Gastroesophageal sphincter (tissue), 4 donors: Measurements from ENCODE around the gene CNIH4. TPM values are rescaled to one million over a fixed set of nuclear protein-coding genes. Genes with fewer than 3 reads are reported as not detected.

Experiments used
- ATAC-seq: fragments of 150-250 bp; one replicate; pipeline ENCODE4 v1.9.1; 2016; ENCODE audit warnings: mild to moderate bottlenecking, moderate library complexity
- H3K27ac ChIP-seq, 4 donors: fragments of 200-600 bp; sonication (generic) in 3 of 4; 1 replicate in 3 of 4; 2 replicates in 1 of 4; pipeline ENCODE4 v1.5.1; 2016 to 2019
- H3K27me3 ChIP-seq: fragments of 200-600 bp; sonication (generic); one replicate; pipeline ENCODE4 v1.5.1; 2019
- H3K36me3 ChIP-seq, 2 donors: fragments of 200-600 bp; sonication (generic); one replicate each; pipeline ENCODE4 v1.5.1; 2019; ENCODE audit warnings: control low read depth in 1 of 2
- H3K4me1 ChIP-seq, 3 donors: fragments of 200-600 bp; sonication (generic); 1 replicate in 2 of 3; 2 replicates in 1 of 3; pipeline ENCODE4 v1.5.1; 2016 to 2019; ENCODE audit warnings: control low read depth in 2 of 3
- H3K4me3 ChIP-seq, 2 donors: fragments of 200-600 bp; sonication (generic); one replicate each; pipeline ENCODE4 v1.5.1; 2019; ENCODE audit warnings: mild to moderate bottlenecking in 1 of 2, moderate library complexity in 1 of 2
- H3K9me3 ChIP-seq, 3 donors: fragments of 200-600 bp; sonication (generic); one replicate each; pipeline ENCODE4 v1.5.1; 2017 to 2019; ENCODE audit warnings: control low read depth in 2 of 3
- CTCF ChIP-seq, 4 experiments: fragments of 200-600 bp in 2 of 4; fragments of 450-650 bp in 2 of 4; sonication (generic) in 1 of 4; IDR thresholded peaks; one replicate each; pipeline ENCODE4 v1.5.1; 2017 to 2019; ENCODE audit warnings: antibody characterized with exemption in 4 of 4, mild to moderate bottlenecking in 2 of 4, moderate library complexity in 2 of 4
- EP300 ChIP-seq: sonication (generic); formaldehyde crosslinking; IDR thresholded peaks from one replicate; pipeline ENCODE4 v1.6.1; 2017; ENCODE audit warnings: antibody characterized with exemption, mild to moderate bottlenecking
- POLR2A ChIP-seq, 2 donors: fragments of 450-650 bp; IDR thresholded peaks; one replicate each; pipeline ENCODE4 v1.6.1; 2017; ENCODE audit warnings: antibody characterized with exemption in 2 of 2, mild to moderate bottlenecking in 2 of 2, moderate library complexity in 1 of 2
- POLR2AphosphoS5 ChIP-seq: sonication (generic); formaldehyde crosslinking; IDR thresholded peaks from one replicate; pipeline ENCODE4 v1.6.1; 2017; ENCODE audit warnings: antibody characterized with exemption
- WGBS, 2 donors: methylation state at CpG; one replicate each; pipeline ENCODE4 v1.1.5; 2018; ENCODE audit warnings: low coverage in 1 of 2; 5-methylcytosine and 5-hydroxymethylcytosine counted together
- total RNA-seq, 4 donors: library from RNA; depleted of rRNA; stranded (reverse); fragments of >200 nt; gene quantifications; one replicate each; pipeline ENCODE4 v1.1.0, GENCODE V29; 2016

Gene CNIH4
- total RNA-seq, 4 donors from 2014 or later = 35.3 to 63.4 (median 41.5) TPM

GRCh38 chr1:224373008-224373590 lies 16.4 kb downstream of the CNIH4 start:
- Histone ChIP-seq H3K4me3 (no peak overlapping the region), H3K36me3 (peaks cover 0 to 100% of the 10 kb centered on the region in 2 donors), H3K27ac (no peak overlapping the region), H3K9me3 (no peaks in the 10 kb centered on the region), H3K4me1 (peaks cover 0 to 49% (median 0%) of the 10 kb centered on the region in 3 donors), H3K27me3 (no peaks in the 10 kb centered on the region)
- TF ChIP-seq CTCF (IDR thresholded peaks at IDR 0.05) (no peak), POLR2AphosphoS5 (no peak), EP300 (no peak), POLR2A (IDR thresholded peaks at IDR 0.05) (no peak)
- 90 to 92% methylated on average over 2 to 5 of the region's 5 CpGs for WGBS, 2 donors
- no peak for ATAC-seq

GRCh38 chr1:224375059-224375458 lies 18.4 kb downstream of the CNIH4 start:
- Histone ChIP-seq H3K27me3 (no peaks in the 10 kb centered on the region), H3K36me3 (peaks cover 0 to 97% of the 10 kb centered on the region in 2 donors), H3K4me3 (no peak overlapping the region), H3K4me1 (peaks cover 0 to 41% (median 0%) of the 10 kb centered on the region in 3 donors), H3K9me3 (no peaks in the 10 kb centered on the region), H3K27ac (no peak overlapping the region)
- WGBS, 2 donors = 77 to 90% methylated on average over 2 of the region's 3 CpGs
- ATAC-seq = no peak
- TF ChIP-seq EP300 = no peak
- TF ChIP-seq POLR2A (IDR thresholded peaks at IDR 0.05) = no peak
- TF ChIP-seq POLR2AphosphoS5 = no peak
- TF ChIP-seq CTCF (IDR thresholded peaks at IDR 0.05) = no peak

GRCh38 chr1:224377676-224378006 lies 21.0 kb downstream of the CNIH4 start:
- ATAC-seq = no peak
- Histone ChIP-seq H3K36me3 (peaks cover 0 to 78% of the 10 kb centered on the region in 2 donors), H3K27ac (peak overlapping the region in 1 of 4 donors; percentile 61), H3K27me3 (no peaks in the 10 kb centered on the region), H3K9me3 (no peaks in the 10 kb centered on the region), H3K4me1 (peaks cover 0 to 41% (median 0%) of the 10 kb centered on the region in 3 donors), H3K4me3 (no peak overlapping the region)
- TF ChIP-seq CTCF (IDR thresholded peaks at IDR 0.05) = no peak
- no peak for TF ChIP-seq POLR2A (IDR thresholded peaks at IDR 0.05)
- TF ChIP-seq EP300 = no peak
- TF ChIP-seq POLR2AphosphoS5 = peak; percentile 59
- no CpG with 5 or more reads among the region's 2 CpGs for WGBS, 2 donors

- WGBS, 2 donors = 88 to 90% methylated on average over 2 to 6 of the region's 7 CpGs
- TF ChIP-seq CTCF (IDR thresholded peaks at IDR 0.05) = no peak
- no peak for TF ChIP-seq POLR2AphosphoS5
- no peak for TF ChIP-seq EP300
- no peak for TF ChIP-seq POLR2A (IDR thresholded peaks at IDR 0.05)
- Histone ChIP-seq H3K27me3 (no peaks in the 10 kb centered on the region), H3K27ac (peak overlapping the region in 1 of 4 donors; percentile 29), H3K9me3 (no peaks in the 10 kb centered on the region), H3K36me3 (peaks cover 0 to 68% of the 10 kb centered on the region in 2 donors), H3K4me1 (peaks cover 0 to 41% (median 0%) of the 10 kb centered on the region in 3 donors), H3K4me3 (no peak overlapping the region)
- ATAC-seq = no peak
These were observed 22.4 kb downstream of the CNIH4 start for GRCh38 chr1:224378855-224379631.

- H3K9me3 ChIP-seq = no peaks in the 10 kb centered on the region
- peaks cover 0 to 31% (median 0%) of the 10 kb centered on the region in 3 donors for H3K4me1 ChIP-seq
- peaks cover 0 to 68% of the 10 kb centered on the region in 2 donors for H3K36me3 ChIP-seq
- H3K27ac ChIP-seq = no peak overlapping the region
- ATAC-seq = no peak
- H3K27me3 ChIP-seq = no peaks in the 10 kb centered on the region
- 66 to 69% methylated on average over 4 of the region's 4 CpGs for WGBS, 2 donors
- no peak overlapping the region for H3K4me3 ChIP-seq
- no peak for TF ChIP-seq POLR2A (IDR thresholded peaks at IDR 0.05)
- no peak for TF ChIP-seq EP300
- no peak for TF ChIP-seq CTCF (IDR thresholded peaks at IDR 0.05)
- TF ChIP-seq POLR2AphosphoS5 = no peak
These were observed 23.3 kb downstream of the CNIH4 start for GRCh38 chr1:224380003-224380402.
